ENCODE results near the gene JAGN1. TPM values are rescaled to one million over a fixed set of nuclear protein-coding genes. Genes with fewer than 3 reads are reported as not detected.

Gene JAGN1
- total RNA-seq (2022; extraction: Qiagen RNA extraction) = 78.5 to 106 TPM (median 99.5 TPM) in 5 replicates

GRCh38 chr3:9890249-9891071 is at the start of gene JAGN1:
Gene JAGN1, plus strand, starts transcription at chr3:9890610. Its CDS starts 113 bp downstream, at chr3:9890723.

GRCh38 chr3:9843715-9844438 is 46.5 kb upstream of the JAGN1 start, which contains the start of gene RPUSD3:
Gene RPUSD3, minus strand, starts transcription at chr3:9844008. Its CDS starts 18 bp downstream, at chr3:9843990.

GRCh38 chr3:9879830-9880549 is 10.4 kb upstream of the JAGN1 start, which contains the start of gene CIDEC:
Gene CIDEC, minus strand, starts transcription at chr3:9880253. Its CDS starts 1,767 bp downstream, at chr3:9878486.

GRCh38 chr3:9902372-9903237 is 12.2 kb downstream of the JAGN1 start, which contains the start of gene IL17RE:
Gene IL17RE, plus strand, starts transcription at chr3:9902848. Its CDS starts 85 bp downstream, at chr3:9902933.

GRCh38 chr3:9916734-9917680 is 26.6 kb downstream of the JAGN1 start, which contains the start of gene IL17RC:
Gene IL17RC, plus strand, starts transcription at chr3:9917098. Its CDS starts 218 bp downstream, at chr3:9917316.

GRCh38 chr3:9933561-9934234 is 43.3 kb downstream of the JAGN1 start, which contains the start of gene CRELD1:
Gene CRELD1, plus strand, starts transcription at chr3:9933834. Its CDS starts 605 bp downstream, at chr3:9934439.

Other genes starting within 250 kb of the JAGN1 start
- 28.6 to 31.2 TPM (median 29.8 TPM) in 5 replicates for gene MTMR14, start 241.1 kb upstream of the JAGN1 start, total RNA-seq (2022; extraction: Qiagen RNA extraction)
- 0.10 to 0.30 TPM (median 0.18 TPM) in 5 replicates for gene CPNE9, start 186.8 kb upstream of the JAGN1 start, total RNA-seq (2022; extraction: Qiagen RNA extraction)
- 16.3 to 20.4 TPM (median 18.2 TPM) in 5 replicates for gene BRPF1, start 158.9 kb upstream of the JAGN1 start, total RNA-seq (2022; extraction: Qiagen RNA extraction)
- gene OGG1, start 140.7 kb upstream of the JAGN1 start, total RNA-seq (2022; extraction: Qiagen RNA extraction) = 13.5 to 18.2 TPM (median 16.6 TPM) in 5 replicates
- gene CAMK1, start 120.7 kb upstream of the JAGN1 start, total RNA-seq (2022; extraction: Qiagen RNA extraction) = 14.6 to 18.4 TPM (median 17.2 TPM) in 5 replicates
- 58.9 to 62.3 TPM (median 60.1 TPM) in 5 replicates for gene TADA3, start 98.1 kb upstream of the JAGN1 start, total RNA-seq (2022; extraction: Qiagen RNA extraction)
- gene ARPC4, start 97.5 kb upstream of the JAGN1 start, total RNA-seq (2022; extraction: Qiagen RNA extraction) = 152 to 264 TPM (median 157 TPM) in 5 replicates
- 7.1 to 7.8 TPM (median 7.4 TPM) in 5 replicates for gene TTLL3, start 80.3 kb upstream of the JAGN1 start, total RNA-seq (2022; extraction: Qiagen RNA extraction)
- gene RPUSD3, start 46.6 kb upstream of the JAGN1 start, total RNA-seq (2022; extraction: Qiagen RNA extraction) = 51.9 to 63.3 TPM (median 60.5 TPM) in 5 replicates
- 61.6 to 88.8 TPM (median 71.7 TPM) in 5 replicates for gene CIDEC, start 10.4 kb upstream of the JAGN1 start, total RNA-seq (2022; extraction: Qiagen RNA extraction)
- gene IL17RE, start 12.2 kb downstream of the JAGN1 start, total RNA-seq (2022; extraction: Qiagen RNA extraction) = 1.4 to 2.3 TPM (median 1.6 TPM) in 5 replicates
- 27.3 to 35.3 TPM (median 31.1 TPM) in 5 replicates for gene IL17RC, start 26.5 kb downstream of the JAGN1 start, total RNA-seq (2022; extraction: Qiagen RNA extraction)
- 11.6 to 14.0 TPM (median 13.1 TPM) in 5 replicates for gene CRELD1, start 43.2 kb downstream of the JAGN1 start, total RNA-seq (2022; extraction: Qiagen RNA extraction)
- 1.4 to 1.9 TPM (median 1.6 TPM) in 5 replicates for gene PRRT3, start 61.8 kb downstream of the JAGN1 start, total RNA-seq (2022; extraction: Qiagen RNA extraction)
- 110 to 145 TPM (median 116 TPM) in 5 replicates for gene EMC3, start 96.2 kb downstream of the JAGN1 start, total RNA-seq (2022; extraction: Qiagen RNA extraction)
- 16.5 to 24.4 TPM (median 18.0 TPM) in 5 replicates for gene FANCD2, start 135.8 kb downstream of the JAGN1 start, total RNA-seq (2022; extraction: Qiagen RNA extraction)
- gene FANCD2OS, start 217.6 kb downstream of the JAGN1 start, total RNA-seq (2022; extraction: Qiagen RNA extraction) = not detected in 5 replicates
- 166 to 178 TPM (median 176 TPM) in 5 replicates for gene BRK1, start 225.1 kb downstream of the JAGN1 start, total RNA-seq (2022; extraction: Qiagen RNA extraction)

All from A549 treated with Hydrocortisone at 1 μM for 4 hours (cell line).